K562 (cell line): ENCODE data around the gene CNNM3. TPM values are rescaled to one million over a fixed set of nuclear protein-coding genes. Genes with fewer than 3 reads are reported as not detected.

Experiments
- ATF4 ChIP-seq: fragments of 450-650 bp; formaldehyde crosslinking; IDR thresholded peaks from 2 replicates; pipeline ENCODE4 v1.4.0; 2022; ENCODE audit warnings: mild to moderate bottlenecking, moderate library complexity
- BRF2 ChIP-seq: IDR thresholded peaks from 3 replicates; pipeline ENCODE4 v1.6.1; 2011; ENCODE audit warnings: borderline replicate concordance, mild to moderate bottlenecking; ENCODE audit not compliant: insufficient read length, insufficient read depth
- CEBPB ChIP-seq: fragments of 450-650 bp; IDR thresholded peaks from 2 replicates; pipeline ENCODE4 v1.6.1; 2016; ENCODE audit warnings: missing genetic modification characterization, missing compliant biosample characterization
- GMEB1 ChIP-seq: fragments of 250-450 bp; sonication (Bioruptor Pico); IDR thresholded peaks from 2 replicates; pipeline ENCODE4 v1.4.0; 2020; ENCODE audit warnings: mild to moderate bottlenecking
- PRDM10 ChIP-seq: fragments of 450-650 bp; IDR thresholded peaks from 2 replicates; pipeline ENCODE4 v1.6.1; 2018; ENCODE audit not compliant: partially characterized antibody
- SAFB ChIP-seq: fragments of 200-400 bp; formaldehyde crosslinking; IDR thresholded peaks from 2 replicates; pipeline ENCODE4 v1.6.1; 2017; ENCODE audit warnings: low read depth, low read length, borderline replicate concordance
- ZBTB5 ChIP-seq: fragments of 450-650 bp; IDR thresholded peaks from 2 replicates; pipeline ENCODE4 v1.6.1; 2017; ENCODE audit warnings: antibody characterized with exemption
- ZNF253 ChIP-seq: fragments of 250-450 bp; sonication (Bioruptor Pico); conservative IDR thresholded peaks from 2 replicates; pipeline ENCODE4 v1.6.1; 2021; ENCODE audit warnings: mild to moderate bottlenecking
- ZNF398 ChIP-seq: fragments of 250-450 bp; sonication (Bioruptor Pico); IDR thresholded peaks from 2 replicates; pipeline ENCODE4 v1.8.0; 2021; ENCODE audit warnings: moderate library complexity, mild to moderate bottlenecking, inconsistent platforms
- ZNF41 ChIP-seq: fragments of 250-450 bp; sonication (Bioruptor Pico); conservative IDR thresholded peaks from 2 replicates; pipeline ENCODE4 v1.4.0; 2020; ENCODE audit warnings: mild to moderate bottlenecking
- polyA plus RNA-seq, 8 experiments: library from polyadenylated mRNA; depleted of rRNA in 4 of 8; stranded (reverse) in 5 of 8; unstranded in 3 of 8; fragments of >200 nt; fragmentation: Nextera tagmentation in 2 of 8; fragmentation: Illumina TruSeq in 1 of 8; extraction: Ambion mirVana in 2 of 8; extraction: Trizol in 1 of 8; gene quantifications; 2 replicates each; pipeline versions ENCODE4 v1.2.1 to v1.2.3, GENCODE V29; 2011 to 2014; ENCODE audit warnings: inconsistent platforms in 1 of 8, missing spikeins in 1 of 8
- total RNA-seq, 7 experiments: library from RNA; depleted of rRNA in 6 of 7; stranded (reverse); fragments of >200 nt in 6 of 7; fragmentation: Illumina TruSeq in 2 of 7; extraction: Trizol in 2 of 7; gene quantifications; 2 replicates each; pipeline versions ENCODE4 v1.2.1 to v1.2.3, GENCODE V29; 2011 to 2021; ENCODE audit warnings: low replicate concordance in 1 of 7

CNNM3 gene
- total and polyA plus RNA-seq, 9 of the 15 experiments (the other 6 are each of a cell fraction or from before 2014, with no cell fraction given): 1.4 to 16.9 (median 6.5) TPM

- no peak for TF ChIP-seq SAFB
- TF ChIP-seq ZNF253: no peak
- TF ChIP-seq ZBTB5: no peak
- TF ChIP-seq ATF4 (CRISPR knock-in tag): 0 out of 2 replicates have a peak, but pooled peaks have one; percentile 14
- TF ChIP-seq GMEB1: peak; percentile 34
- TF ChIP-seq CEBPB (tag): no peak
- TF ChIP-seq ZNF398 (CRISPR knock-in tag): no peak
- peak; percentile 74 for TF ChIP-seq PRDM10
- no peak for TF ChIP-seq BRF2
- no peak for TF ChIP-seq ZNF41 (CRISPR knock-in tag)
These were observed at the start of gene CNNM3 (continued) for GRCh38 chr2:96816127-96816835.
